ENCODE data around the gene SFT2D3. TPM values are rescaled to one million over a fixed set of nuclear protein-coding genes. Genes with fewer than 3 reads are reported as not detected.

Gene SFT2D3, protein sequence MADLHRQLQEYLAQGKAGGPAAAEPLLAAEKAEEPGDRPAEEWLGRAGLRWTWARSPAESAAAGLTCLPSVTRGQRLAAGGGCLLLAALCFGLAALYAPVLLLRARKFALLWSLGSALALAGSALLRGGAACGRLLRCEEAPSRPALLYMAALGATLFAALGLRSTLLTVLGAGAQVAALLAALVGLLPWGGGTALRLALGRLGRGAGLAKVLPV
- total RNA-seq (1 to 10 TPM; 3.6 to 5.0 (median 4.4) TPM), polyA plus RNA-seq (3.3 TPM)
- long read RNA-seq, donor 1, transcript SFT2D3-201 (1 exons, 3,735 nt) = major isoform, 37 of 37 reads
- long read RNA-seq, donor 1, partial matches to known transcripts = 0 of 37 reads
- long read RNA-seq, donor 1, other reads (novel, unspliced or antisense) = 0 of 37 reads
- long read RNA-seq, donor 2, transcript SFT2D3-201 (1 exons, 3,735 nt) = major isoform, 15 of 15 reads
- long read RNA-seq, donor 2, partial matches to known transcripts = 0 of 15 reads
- long read RNA-seq, donor 2, other reads (novel, unspliced or antisense) = 0 of 15 reads
- long read RNA-seq, donor 3, partial matches to known transcripts = 0 of 1 reads
- long read RNA-seq, donor 3, other reads (novel, unspliced or antisense) = 0 of 1 reads
- long read RNA-seq, donor 4, transcript SFT2D3-201 (1 exons, 3,735 nt) = major isoform, 17 of 17 reads
- long read RNA-seq, donor 4, partial matches to known transcripts = 0 of 17 reads
- long read RNA-seq, donor 4, other reads (novel, unspliced or antisense) = 0 of 17 reads

DNA sequence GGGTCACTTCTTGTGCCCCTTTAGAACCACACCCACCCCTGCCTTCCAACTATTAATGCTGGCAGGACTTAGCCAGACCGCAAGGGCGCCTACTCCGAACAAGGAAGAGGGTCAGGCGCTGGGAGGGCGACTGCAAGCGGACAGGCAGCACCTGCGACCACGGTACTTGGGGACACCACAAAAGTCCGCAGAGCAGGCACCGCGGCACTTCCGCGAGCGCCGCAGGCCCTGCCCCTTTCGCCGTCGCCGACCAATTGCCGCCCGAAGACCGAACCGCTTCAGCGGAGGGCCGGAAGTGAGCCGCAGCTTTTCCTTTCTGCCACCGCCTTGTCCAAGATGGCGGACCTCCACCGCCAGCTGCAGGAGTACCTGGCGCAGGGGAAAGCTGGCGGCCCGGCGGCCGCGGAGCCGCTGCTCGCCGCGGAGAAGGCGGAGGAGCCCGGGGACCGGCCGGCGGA is at the start of gene SFT2D3:
SFT2D3 (plus strand) TSS at position 305 of the 458 bp plus-strand sequence; CDS start at position 337, 32 bp downstream.
- WGBS = under 1% methylated on average over 44 of the region's 44 CpGs
- no peaks in the 10 kb centered on the region for H3K9me3 ChIP-seq (ENCODE audit: control insufficient read depth, low read length)
- H3K4me3 ChIP-seq (ENCODE audit: low read length) = peak within 1 kb of the TSS; percentile 70
- H3K27ac ChIP-seq (ENCODE audit: low read length) = peak within 1 kb of the TSS; percentile 78
- H3K27me3 ChIP-seq (ENCODE audit: control insufficient read depth, insufficient read depth) = no peaks in the 10 kb centered on the region
- H3K4me1 ChIP-seq (ENCODE audit: control insufficient read depth, insufficient read depth, low read length) = peaks cover 12% of the 10 kb centered on the region
- intact Hi-C loops (cut with DNase I) = loop anchor here in 2 of 4 donors (5.0 kb wide), 1 partner anchor 174 kb away; the partner anchor contains the start of gene IWS1 (in 2 of the 2)
- peak; percentile 93 to 96 (median 96) for DNase-seq
- peak; percentile 89 to 92 for ATAC-seq

DNA sequence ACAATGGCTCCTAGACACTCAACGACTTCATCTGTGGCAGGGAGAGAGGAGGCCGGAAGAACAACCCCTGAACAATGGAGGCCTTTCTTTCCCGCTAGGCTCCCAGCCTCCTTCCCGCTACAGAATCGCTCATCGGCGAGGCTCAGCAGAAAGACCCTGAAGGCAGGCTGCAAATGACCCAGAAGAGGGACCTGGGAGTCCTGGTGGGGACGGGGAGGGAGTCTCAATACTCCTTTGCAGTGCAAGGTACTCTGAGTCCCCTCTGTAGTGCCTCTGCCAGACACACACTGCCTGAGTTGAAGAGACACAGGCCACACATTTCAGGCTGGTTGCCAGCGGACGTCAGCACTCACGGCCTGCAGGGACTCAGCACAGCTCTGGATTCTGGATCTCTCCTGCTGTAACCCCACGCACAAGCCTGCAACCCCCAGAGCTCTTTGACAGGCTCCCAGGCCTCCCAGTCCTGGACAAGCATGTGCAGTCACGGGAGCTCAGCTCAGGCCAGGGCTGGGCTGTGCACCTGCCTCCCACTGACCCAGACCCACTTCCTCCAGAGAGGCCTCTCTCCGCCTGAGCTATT is 49.2 kb upstream of the SFT2D3 start:
- peak; percentile 92 to 98 (median 96) for DNase-seq
- H3K27ac ChIP-seq (ENCODE audit: low read length) = peak overlapping the region; percentile 81
- WGBS = 38% methylated on average over 14 of the region's 14 CpGs
- H3K4me3 ChIP-seq (ENCODE audit: low read length) = no peak overlapping the region
- H3K4me1 ChIP-seq (ENCODE audit: control insufficient read depth, insufficient read depth, low read length) = peaks cover 48% of the 10 kb centered on the region
- H3K27me3 ChIP-seq (ENCODE audit: control insufficient read depth, insufficient read depth) = no peaks in the 10 kb centered on the region
- H3K9me3 ChIP-seq (ENCODE audit: control insufficient read depth, low read length) = no peaks in the 10 kb centered on the region
- ATAC-seq = peak; percentile 66 to 83
- intact Hi-C loops (cut with DNase I) = no loop called here

DNA sequence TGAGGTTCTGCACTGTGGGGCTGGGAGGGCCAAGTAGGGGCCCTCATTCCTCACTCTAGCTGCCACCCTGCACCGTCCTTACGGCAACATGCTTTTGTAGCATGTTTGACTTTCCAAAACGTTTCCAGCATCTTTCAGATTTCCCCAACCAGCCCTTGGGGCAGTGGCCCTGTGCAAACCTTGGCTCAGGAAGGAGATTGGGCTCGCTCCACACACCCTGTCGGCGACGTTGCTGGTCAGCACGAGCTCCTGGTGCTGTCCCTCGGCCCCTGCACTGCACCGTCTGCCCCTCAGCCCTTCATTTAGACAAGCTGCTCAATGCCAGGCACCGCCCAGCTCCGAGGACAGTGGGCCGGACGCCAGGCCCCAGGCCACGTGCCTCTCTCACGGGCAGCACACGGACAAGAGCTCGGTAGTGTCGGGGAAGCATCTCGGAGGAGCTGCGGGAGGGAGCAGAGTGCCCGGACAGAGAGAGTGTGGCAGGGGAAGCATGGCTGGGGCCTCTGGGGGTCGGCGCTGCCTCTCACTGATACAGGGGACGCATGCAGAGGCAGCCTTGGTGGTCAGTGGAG is 48.4 kb upstream of the SFT2D3 start:
- DNase-seq = peak; percentile 12 to 61 (median 49)
- no peaks in the 10 kb centered on the region for H3K9me3 ChIP-seq (ENCODE audit: control insufficient read depth, low read length)
- no peaks in the 10 kb centered on the region for H3K27me3 ChIP-seq (ENCODE audit: control insufficient read depth, insufficient read depth)
- 55% methylated on average over 25 of the region's 25 CpGs for WGBS
- peaks cover 46% of the 10 kb centered on the region for H3K4me1 ChIP-seq (ENCODE audit: control insufficient read depth, insufficient read depth, low read length)
- H3K4me3 ChIP-seq (ENCODE audit: low read length) = no peak overlapping the region
- H3K27ac ChIP-seq (ENCODE audit: low read length) = peak overlapping the region; percentile 46
- intact Hi-C loops (cut with DNase I) = no loop called here
- ATAC-seq = no peak

DNA sequence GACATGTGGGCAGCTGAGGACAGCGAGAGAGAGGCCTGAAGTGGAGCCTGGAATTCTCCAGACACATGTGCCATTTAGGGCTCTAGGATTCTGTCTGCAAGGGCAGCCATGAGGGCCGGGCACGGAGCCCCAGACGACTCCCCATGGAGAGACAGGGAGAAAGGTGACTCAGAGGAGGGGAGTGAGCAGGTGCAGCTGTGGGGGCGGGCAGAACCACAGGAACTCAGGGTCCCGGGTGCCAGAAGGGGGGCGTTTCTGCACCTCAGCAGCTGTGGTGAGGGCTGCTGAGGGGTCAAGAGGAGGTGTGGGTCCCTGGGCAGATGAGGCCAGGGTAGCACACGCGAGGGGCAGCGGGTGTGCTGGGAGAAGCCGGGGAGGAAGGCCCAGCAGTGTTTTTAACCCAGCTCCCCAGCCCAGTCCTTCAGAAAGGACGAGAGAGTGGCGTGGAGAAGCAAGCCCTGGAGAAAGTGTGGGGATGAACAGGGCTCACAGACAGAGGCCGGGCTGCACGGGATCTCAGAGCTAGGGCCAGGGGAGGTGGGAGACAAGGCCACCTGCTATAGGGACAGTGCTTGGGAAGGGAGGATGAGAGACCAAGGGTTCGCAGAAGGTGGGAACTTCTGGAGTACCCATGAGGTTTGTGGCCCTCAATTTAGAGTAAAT is 47.7 kb upstream of the SFT2D3 start:
- DNase-seq (peak; percentile 13 to 47 (median 47)), ATAC-seq (no peak)
- Histone ChIP-seq H3K9me3 (ENCODE audit: control insufficient read depth, low read length) (no peaks in the 10 kb centered on the region), H3K4me1 (ENCODE audit: control insufficient read depth, insufficient read depth, low read length) (peaks cover 50% of the 10 kb centered on the region), H3K27me3 (ENCODE audit: control insufficient read depth, insufficient read depth) (no peaks in the 10 kb centered on the region), H3K27ac (ENCODE audit: low read length) (peak overlapping the region; percentile 46), H3K4me3 (ENCODE audit: low read length) (no peak overlapping the region)
- intact Hi-C loops (cut with DNase I) = no loop called here
- WGBS = 77% methylated on average over 16 of the region's 16 CpGs

DNA sequence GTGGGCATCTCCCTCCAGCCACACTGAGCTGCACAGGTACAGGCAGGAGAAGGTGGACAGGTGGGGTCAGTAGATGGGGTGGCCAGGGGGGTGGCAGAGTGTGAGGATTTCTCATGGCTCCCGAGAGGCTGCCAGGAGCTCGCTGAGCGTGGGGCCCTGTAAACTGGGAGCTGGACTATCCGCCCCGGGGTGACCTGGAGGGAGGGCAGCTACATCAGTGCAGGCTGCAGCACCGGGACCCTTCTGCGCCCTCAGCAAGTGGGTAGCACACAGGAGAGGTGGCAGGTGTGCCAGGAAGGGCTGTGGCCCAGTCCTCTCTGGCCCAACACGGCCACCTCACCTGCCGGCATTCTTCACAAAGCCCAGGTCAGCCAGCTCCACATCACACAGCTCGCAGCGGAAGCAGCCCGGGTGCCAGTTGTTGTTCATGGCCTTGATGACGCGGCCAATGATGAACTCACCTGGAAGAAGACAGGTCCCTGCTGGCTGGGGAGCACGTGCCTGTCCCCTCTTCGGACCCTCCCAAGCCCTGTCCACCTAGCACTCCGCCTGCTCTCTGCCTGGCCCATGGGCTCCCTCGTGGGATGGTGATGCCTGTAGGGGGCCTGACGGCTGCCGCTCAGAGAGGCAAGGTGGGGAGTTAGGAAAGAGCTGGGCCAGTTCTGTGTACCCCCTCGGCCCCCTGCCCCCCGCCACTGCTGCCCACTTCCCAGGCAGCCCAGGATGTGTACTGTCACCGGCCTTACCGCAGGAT is 47.0 kb upstream of the SFT2D3 start:
- Histone ChIP-seq H3K4me1 (ENCODE audit: control insufficient read depth, insufficient read depth, low read length) (peaks cover 54% of the 10 kb centered on the region), H3K27ac (ENCODE audit: low read length) (peak overlapping the region; percentile 68), H3K27me3 (ENCODE audit: control insufficient read depth, insufficient read depth) (no peaks in the 10 kb centered on the region), H3K9me3 (ENCODE audit: control insufficient read depth, low read length) (no peaks in the 10 kb centered on the region), H3K4me3 (ENCODE audit: low read length) (no peak overlapping the region)
- no peak for ATAC-seq
- DNase-seq = peak; percentile 13 to 65 (median 53)
- WGBS = 91% methylated on average over 24 of the region's 24 CpGs
- intact Hi-C loops (cut with DNase I) = no loop called here

DNA sequence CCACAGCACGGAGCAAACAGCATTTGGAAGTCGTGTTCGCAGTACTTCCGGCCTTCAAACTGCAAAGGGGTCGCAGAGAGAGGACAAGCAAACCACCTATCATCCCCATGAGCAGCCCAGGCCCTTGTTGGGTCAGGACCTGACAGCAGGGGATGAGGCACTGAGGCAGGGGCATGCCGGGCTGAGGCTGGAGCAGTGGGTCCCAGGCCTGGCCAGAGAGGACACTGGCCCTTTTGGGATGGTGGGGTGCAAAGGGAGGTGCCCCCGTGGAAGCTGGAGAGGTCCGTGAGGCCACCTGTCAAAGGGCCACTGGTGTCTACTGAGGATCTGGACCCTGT is 46.5 kb upstream of the SFT2D3 start:
- Histone ChIP-seq H3K4me3 (ENCODE audit: low read length) (no peak overlapping the region), H3K4me1 (ENCODE audit: control insufficient read depth, insufficient read depth, low read length) (peaks cover 55% of the 10 kb centered on the region), H3K27me3 (ENCODE audit: control insufficient read depth, insufficient read depth) (no peaks in the 10 kb centered on the region), H3K9me3 (ENCODE audit: control insufficient read depth, low read length) (no peaks in the 10 kb centered on the region), H3K27ac (ENCODE audit: low read length) (peak overlapping the region; percentile 68)
- no peak for ATAC-seq
- WGBS = 89% methylated on average over 8 of the region's 8 CpGs
- intact Hi-C loops (cut with DNase I) = no loop called here
- peak in 2 of 3 donors; percentile 12 to 50 for DNase-seq

DNA sequence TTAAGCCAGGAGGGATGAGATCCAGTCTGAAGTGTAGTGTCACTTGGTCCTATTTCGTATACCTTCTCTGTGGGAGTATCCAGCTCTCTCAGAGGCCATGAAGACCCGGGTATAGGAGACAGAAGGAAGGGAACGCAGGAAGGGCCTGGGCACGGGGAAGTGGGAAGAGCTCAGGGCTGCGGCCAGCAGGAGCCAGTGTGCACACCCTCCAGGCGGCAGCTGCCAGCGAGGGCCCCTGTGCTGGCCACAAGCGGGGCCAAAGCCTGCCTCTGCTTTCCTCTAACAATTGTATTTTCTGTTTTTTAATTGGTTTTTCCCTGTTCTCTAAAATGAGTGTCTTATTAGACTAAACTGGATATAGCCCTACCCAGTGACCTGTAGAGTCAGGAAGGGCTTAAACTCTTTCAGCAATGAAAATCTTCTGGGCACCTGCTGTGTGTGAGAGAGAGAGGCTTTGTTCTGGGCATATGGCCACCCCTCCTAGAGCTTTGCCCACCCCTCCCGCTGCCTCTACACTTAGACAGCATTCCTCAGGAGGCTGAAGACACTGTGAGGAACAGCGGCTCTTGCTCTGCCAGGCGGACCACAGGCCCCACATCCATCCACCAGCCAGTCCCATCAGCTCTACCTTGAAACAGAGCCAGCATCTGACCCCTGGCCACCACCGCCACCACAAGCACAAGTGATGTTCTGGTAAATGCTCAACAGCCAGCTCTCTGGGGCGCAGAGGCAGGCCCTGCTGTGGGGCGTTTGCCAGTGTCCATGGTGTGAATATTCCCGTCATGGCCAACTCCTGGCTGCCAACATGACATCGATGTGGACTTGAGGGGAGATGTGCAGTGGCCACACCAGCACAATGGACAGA is 45.9 kb upstream of the SFT2D3 start:
- intact Hi-C loops (cut with DNase I) = no loop called here
- Histone ChIP-seq H3K27ac (ENCODE audit: low read length) (peak overlapping the region; percentile 68), H3K4me1 (ENCODE audit: control insufficient read depth, insufficient read depth, low read length) (peaks cover 53% of the 10 kb centered on the region), H3K9me3 (ENCODE audit: control insufficient read depth, low read length) (no peaks in the 10 kb centered on the region), H3K4me3 (ENCODE audit: low read length) (no peak overlapping the region), H3K27me3 (ENCODE audit: control insufficient read depth, insufficient read depth) (no peaks in the 10 kb centered on the region)
- DNase-seq (peak; percentile 66 to 85 (median 83)), ATAC-seq (peak; percentile 38 to 39)
- WGBS = 60% methylated on average over 16 of the region's 16 CpGs

DNA sequence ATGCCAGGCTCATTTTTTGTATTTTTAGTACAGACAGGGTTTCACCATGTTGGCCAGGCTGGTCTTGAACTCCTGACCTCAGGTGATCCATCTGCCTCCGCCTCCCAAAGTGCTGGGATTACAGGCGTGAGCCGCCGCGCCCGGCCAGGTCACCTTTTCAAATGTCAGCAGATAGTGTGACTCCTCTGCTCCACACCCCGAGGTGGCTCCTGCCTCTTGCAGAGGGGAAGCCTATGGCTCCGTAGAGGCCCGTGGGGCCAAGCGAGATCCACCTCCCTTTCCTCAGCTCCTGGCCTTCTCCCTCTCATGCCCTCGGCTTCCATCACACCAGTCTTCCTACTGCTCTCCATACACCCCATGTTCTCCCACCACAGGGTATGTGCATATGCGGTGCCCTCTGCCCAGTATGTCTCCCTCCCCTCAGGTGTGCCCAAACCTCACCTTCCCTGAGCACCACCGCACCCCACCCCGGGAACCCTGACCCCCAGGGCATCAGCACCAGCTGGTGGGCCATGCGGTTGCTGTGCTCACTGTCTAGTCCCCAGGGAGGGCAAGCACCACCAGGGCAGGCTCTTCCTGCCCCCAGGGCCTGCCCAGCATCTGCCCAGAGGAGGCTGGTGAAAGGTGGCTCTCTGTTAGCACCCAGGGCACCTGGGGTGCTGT is 44.6 kb upstream of the SFT2D3 start:
- Histone ChIP-seq H3K9me3 (ENCODE audit: control insufficient read depth, low read length) (no peaks in the 10 kb centered on the region), H3K4me1 (ENCODE audit: control insufficient read depth, insufficient read depth, low read length) (peaks cover 55% of the 10 kb centered on the region), H3K27ac (ENCODE audit: low read length) (peak overlapping the region; percentile 10), H3K27me3 (ENCODE audit: control insufficient read depth, insufficient read depth) (no peaks in the 10 kb centered on the region), H3K4me3 (ENCODE audit: low read length) (no peak overlapping the region)
- DNase-seq (peak; percentile 21 to 55 (median 43)), ATAC-seq (no peak)
- 72% methylated on average over 15 of the region's 15 CpGs for WGBS
- intact Hi-C loops (cut with DNase I) = no loop called here

DNA sequence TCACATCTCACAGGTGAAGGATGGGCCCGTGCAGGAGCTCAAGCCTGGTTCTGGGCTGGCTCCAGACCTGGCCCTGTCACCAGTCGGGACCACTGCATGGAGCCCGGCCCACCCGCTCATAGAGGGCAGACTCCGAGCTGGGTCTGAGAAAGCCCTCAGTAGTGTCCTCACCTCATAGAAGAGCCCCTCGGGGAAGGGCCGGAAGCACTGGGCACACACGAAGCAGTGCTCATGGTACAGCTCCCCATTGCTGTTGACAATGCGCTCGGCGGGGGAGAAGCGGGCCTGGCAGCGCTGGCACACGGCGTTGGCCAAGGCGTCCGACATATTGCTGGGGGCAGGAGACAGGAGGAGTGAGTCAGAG is 44.1 kb upstream of the SFT2D3 start:
- H3K4me3 ChIP-seq (ENCODE audit: low read length) = no peak overlapping the region
- H3K27me3 ChIP-seq (ENCODE audit: control insufficient read depth, insufficient read depth) = no peaks in the 10 kb centered on the region
- peak overlapping the region; percentile 10 for H3K27ac ChIP-seq (ENCODE audit: low read length)
- DNase-seq (peak; percentile 11 to 47 (median 33)), ATAC-seq (no peak)
- 89% methylated on average over 17 of the region's 17 CpGs for WGBS
- intact Hi-C loops (cut with DNase I) = no loop called here
- no peaks in the 10 kb centered on the region for H3K9me3 ChIP-seq (ENCODE audit: control insufficient read depth, low read length)
- peaks cover 59% of the 10 kb centered on the region for H3K4me1 ChIP-seq (ENCODE audit: control insufficient read depth, insufficient read depth, low read length)
